SJSA1 (cell line): ENCODE measurements around the gene FAM20C. TPM values are rescaled to one million over a fixed set of nuclear protein-coding genes. Genes with fewer than 3 reads are reported as not detected.

Experiments
- DNase-seq, 2 experiments: peaks; one replicate each; pipeline ENCODE4 v3.0.0-alpha.2; 2015 to 2020; ENCODE audit warnings: low spot score in 2 of 2, low read depth in 1 of 2
- H3K27ac ChIP-seq: fragments of 250-450 bp; sonication (Bioruptor Pico); 2 replicates; pipeline ENCODE4 v1.5.1; 2020; ENCODE audit warnings: mild to moderate bottlenecking, moderate library complexity
- H3K27me3 ChIP-seq: fragments of 250-450 bp; sonication (Bioruptor Pico); replicated peaks from 2 replicates; pipeline ENCODE4 v1.5.1; 2020; ENCODE audit warnings: mild to moderate bottlenecking, moderate library complexity
- H3K36me3 ChIP-seq: fragments of 250-450 bp; sonication (Bioruptor Pico); 2 replicates; pipeline ENCODE4 v1.5.1; 2020; ENCODE audit warnings: mild to moderate bottlenecking
- H3K4me1 ChIP-seq: fragments of 250-450 bp; sonication (Bioruptor Pico); replicated peaks from 2 replicates; pipeline ENCODE4 v1.6.1; 2021; ENCODE audit warnings: mild to moderate bottlenecking
- H3K4me3 ChIP-seq: fragments of 250-450 bp; sonication (Bioruptor Pico); 2 replicates; pipeline ENCODE4 v1.5.1; 2020; ENCODE audit warnings: mild to moderate bottlenecking
- H3K9me3 ChIP-seq: fragments of 250-450 bp; sonication (Bioruptor Pico); replicated peaks from 2 replicates; pipeline ENCODE4 v1.5.1; 2020; ENCODE audit warnings: mild to moderate bottlenecking
- total RNA-seq: library from RNA; depleted of rRNA; stranded (reverse); fragments of >200 nt; shearing (Covaris generic); gene quantifications from 2 replicates; pipeline ENCODE4 v1.2.3, GENCODE V29; 2014

FAM20C gene
- total RNA-seq, 1 experiment from 2014 or later, result 0.18 TPM

DNA sequence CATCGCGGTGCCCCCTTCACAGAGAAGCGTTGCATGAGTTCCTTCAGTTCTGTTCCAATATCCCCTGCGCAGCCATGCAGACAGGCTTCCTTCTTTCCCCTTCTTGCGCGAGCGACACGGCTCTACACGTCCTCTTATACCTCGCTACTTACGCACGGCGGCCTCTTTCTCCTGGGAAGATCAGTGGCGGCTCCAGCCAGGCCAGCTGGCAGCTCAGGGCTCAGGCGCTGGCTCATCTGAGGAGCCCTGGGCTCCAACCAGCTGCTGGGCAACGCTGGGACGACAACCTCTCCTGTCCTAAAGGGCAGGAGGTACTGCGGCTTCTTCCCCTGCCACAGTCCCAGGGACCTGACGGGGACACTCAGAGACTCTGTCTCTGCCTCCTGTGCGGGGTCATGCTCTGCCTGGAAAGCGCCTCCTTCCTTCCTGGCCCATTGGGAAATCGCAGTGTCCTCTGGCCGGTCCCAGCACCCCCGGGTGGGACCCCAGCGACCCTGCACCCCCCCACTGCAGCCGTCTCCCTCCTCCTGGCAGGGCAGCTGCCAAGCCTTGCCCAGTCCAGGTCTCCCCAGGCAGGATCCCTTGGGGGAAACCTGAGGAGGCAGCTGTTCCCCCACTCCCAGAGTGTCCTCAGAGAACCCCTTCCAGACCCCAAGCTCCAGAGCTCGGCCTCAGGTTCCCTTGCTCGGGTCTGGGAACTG is 5.0 kb upstream of the FAM20C start:
- no peak for DNase-seq
- peaks cover 5% of the 10 kb centered on the region for H3K4me1 ChIP-seq
- H3K27ac ChIP-seq, result no peak overlapping the region
- H3K9me3 ChIP-seq, result peaks cover 3% of the 10 kb centered on the region; the same call in 1 of the 2 replicates
- no peak overlapping the region for H3K4me3 ChIP-seq
- H3K36me3 ChIP-seq, result no peaks in the 10 kb centered on the region
- H3K27me3 ChIP-seq, result peaks cover 26% of the 10 kb centered on the region

DNA sequence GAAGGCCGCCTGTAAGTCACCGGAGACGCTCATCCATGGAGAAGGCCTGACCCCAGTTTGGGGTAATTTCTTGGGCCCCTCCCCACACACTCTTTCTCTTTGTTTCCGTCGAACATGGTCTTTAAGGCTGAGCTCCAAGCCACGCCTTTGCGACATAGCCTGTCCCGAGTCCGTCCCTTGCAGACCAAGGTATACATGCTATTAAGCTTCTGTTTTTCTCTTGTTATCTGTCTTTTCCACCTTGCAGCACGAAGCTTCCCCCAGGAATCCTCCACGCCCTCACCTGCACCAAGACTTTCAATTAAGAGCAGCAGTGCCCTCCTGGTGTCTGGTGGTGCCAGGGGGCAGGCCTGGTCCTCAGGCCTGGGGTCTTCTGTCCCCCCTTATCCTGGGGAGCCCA is 4.2 kb upstream of the FAM20C start:
- Histone ChIP-seq H3K27ac (no peak overlapping the region), H3K4me1 (peaks cover 5% of the 10 kb centered on the region), H3K36me3 (no peaks in the 10 kb centered on the region)

DNA sequence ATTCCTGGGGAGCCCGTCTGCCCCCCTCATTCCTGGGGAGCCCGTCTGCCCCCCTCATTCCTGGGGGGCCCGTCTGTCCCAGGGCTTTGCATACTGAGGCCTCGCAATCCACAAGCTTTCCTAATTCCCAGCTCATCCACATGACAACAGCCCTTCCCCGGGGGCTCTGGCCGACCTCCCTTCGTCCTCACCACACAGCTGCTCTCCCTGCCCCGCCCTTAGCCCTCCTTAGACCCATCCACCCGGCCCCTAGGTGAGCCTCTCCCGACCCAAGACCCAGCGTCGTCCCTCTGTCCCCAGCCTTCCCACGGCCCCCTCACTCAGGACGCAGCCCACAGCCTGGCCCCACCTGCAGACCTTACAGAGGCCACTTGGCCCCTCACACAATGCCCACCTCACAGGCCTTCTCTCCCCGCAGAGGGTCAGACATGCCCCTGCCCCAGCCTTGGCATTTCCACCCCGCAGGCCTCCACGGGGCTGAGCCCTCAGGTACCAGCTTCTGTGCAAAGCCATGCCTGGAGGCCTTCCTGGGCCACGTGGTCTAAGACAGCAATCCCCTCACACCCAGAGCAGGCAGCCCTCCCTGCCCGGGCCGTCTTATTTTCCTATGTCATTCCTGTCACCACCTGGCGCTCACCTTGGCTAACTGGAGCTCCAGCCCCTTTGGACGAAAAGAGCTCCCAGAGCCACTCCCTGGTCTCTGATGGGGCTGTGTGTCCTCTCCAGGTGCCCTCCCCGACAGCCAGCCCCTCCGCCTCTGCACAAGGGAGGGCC is 3.5 kb upstream of the FAM20C start:
- Histone ChIP-seq H3K36me3 (no peaks in the 10 kb centered on the region), H3K4me1 (peaks cover 5% of the 10 kb centered on the region)
- DNase-seq, result no peak

More for the DNA sequence above, 4.2 kb upstream of the FAM20C start:
- DNase-seq, result no peak
- H3K9me3 ChIP-seq, result peaks cover 3% of the 10 kb centered on the region; the same call in 1 of the 2 replicates
- H3K27me3 ChIP-seq, result peaks cover 29% of the 10 kb centered on the region
- no peak overlapping the region for H3K4me3 ChIP-seq

DNA sequence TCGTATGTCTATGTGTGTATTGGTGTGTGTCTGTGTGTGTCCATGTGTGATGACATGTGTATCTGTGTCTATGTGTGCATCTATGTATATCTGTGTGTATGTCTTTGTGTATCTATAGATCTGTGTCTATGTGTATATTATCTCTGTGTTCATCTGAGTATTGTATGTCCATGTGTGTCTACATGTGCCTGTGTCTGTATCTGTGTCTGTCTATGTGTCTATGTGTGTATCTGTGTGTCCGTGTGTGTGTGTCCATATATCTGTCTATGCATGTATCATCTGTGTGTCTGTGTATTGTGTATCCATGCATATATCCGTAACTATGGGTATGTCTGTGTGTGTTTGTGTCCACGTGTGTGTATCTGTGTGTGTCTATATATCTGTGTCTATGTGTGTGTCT is 2.7 kb upstream of the FAM20C start:
- peaks cover 5% of the 10 kb centered on the region for H3K4me1 ChIP-seq

More for the DNA sequence above, 3.5 kb upstream of the FAM20C start:
- Histone ChIP-seq H3K27me3 (peaks cover 37% of the 10 kb centered on the region), H3K9me3 (peaks cover 3% of the 10 kb centered on the region; the same call in 1 of the 2 replicates), H3K4me3 (no peak overlapping the region), H3K27ac (no peak overlapping the region)

DNA sequence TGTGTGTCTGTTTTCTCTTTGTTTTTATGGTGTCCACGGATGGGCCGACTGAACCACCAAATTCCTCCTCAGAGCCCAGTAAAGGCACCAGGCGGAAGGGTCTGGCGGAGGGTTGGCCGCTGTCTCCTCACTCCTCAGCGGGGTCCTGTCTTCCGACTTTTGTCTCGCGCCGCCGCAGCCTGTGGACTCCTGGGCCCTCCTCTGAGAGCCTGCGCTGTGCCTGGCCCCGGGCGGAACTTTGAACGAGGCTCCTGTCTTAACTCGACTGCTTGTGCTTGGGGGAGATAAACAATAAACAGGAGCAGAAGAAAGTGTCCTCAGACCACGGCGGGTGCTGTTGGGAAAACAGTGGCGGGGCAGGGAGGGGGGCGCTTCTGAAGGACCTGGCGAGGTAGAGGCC is 2.2 kb upstream of the FAM20C start:
- H3K4me3 ChIP-seq, result no peak overlapping the region

More for the DNA sequence above, 2.7 kb upstream of the FAM20C start:
- no peak for DNase-seq
- Histone ChIP-seq H3K27ac (no peak overlapping the region), H3K27me3 (peaks cover 43% of the 10 kb centered on the region), H3K4me3 (no peak overlapping the region), H3K36me3 (no peaks in the 10 kb centered on the region), H3K9me3 (peaks cover 3% of the 10 kb centered on the region; the same call in 1 of the 2 replicates)

DNA sequence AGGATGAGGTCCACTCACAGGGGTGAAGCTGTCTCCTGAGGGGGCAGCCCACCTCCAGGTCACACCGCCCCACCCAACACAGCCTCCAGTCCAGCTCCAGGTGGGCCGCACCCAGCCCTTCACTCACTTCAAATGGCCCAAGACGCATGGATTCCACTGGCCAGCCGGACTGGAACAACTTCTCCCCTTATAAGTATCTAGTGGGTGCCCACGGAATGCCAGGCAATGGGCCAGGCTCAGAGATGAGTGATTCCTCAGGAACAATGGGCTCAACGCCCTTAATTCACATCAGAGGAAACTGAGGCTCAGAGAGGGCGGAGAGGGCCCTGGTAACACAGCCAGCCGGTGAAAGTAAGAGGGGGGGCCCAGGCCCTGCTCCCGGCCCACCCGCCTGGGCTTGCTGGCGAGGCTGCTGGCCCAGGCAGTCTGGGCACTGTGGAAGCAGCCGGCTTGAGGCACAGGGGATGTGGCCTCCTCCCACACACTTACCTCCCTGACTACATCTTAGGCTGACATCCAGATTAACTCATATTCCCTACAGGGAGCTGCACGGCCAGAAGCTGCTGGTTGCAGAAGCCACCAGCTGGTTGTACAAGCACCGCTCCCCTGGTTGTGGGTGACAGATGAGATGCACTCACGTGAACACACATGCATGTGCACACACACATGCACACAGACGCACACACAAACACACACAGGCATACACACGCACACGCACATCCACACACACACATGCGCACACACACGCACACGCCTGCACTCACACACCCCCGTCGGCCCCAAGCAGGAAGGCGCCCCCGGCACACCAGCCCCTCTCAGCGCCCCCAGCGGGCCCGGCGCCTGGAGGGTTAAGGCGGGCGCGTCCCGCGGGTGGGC is 1.0 kb upstream of the FAM20C start:
- H3K4me1 ChIP-seq, result peaks cover 5% of the 10 kb centered on the region
- no peaks in the 10 kb centered on the region for H3K36me3 ChIP-seq
- peaks cover 54% of the 10 kb centered on the region for H3K27me3 ChIP-seq
- peaks cover 3% of the 10 kb centered on the region; the same call in 1 of the 2 replicates for H3K9me3 ChIP-seq
- no peak for DNase-seq
- no peak overlapping the region for H3K4me3 ChIP-seq
- no peak overlapping the region for H3K27ac ChIP-seq

More for the DNA sequence above, 2.2 kb upstream of the FAM20C start:
- H3K36me3 ChIP-seq, result no peaks in the 10 kb centered on the region
- peaks cover 3% of the 10 kb centered on the region; the same call in 1 of the 2 replicates for H3K9me3 ChIP-seq
- no peak for DNase-seq
- H3K4me1 ChIP-seq, result peaks cover 5% of the 10 kb centered on the region
- no peak overlapping the region for H3K27ac ChIP-seq
- peaks cover 47% of the 10 kb centered on the region for H3K27me3 ChIP-seq

DNA sequence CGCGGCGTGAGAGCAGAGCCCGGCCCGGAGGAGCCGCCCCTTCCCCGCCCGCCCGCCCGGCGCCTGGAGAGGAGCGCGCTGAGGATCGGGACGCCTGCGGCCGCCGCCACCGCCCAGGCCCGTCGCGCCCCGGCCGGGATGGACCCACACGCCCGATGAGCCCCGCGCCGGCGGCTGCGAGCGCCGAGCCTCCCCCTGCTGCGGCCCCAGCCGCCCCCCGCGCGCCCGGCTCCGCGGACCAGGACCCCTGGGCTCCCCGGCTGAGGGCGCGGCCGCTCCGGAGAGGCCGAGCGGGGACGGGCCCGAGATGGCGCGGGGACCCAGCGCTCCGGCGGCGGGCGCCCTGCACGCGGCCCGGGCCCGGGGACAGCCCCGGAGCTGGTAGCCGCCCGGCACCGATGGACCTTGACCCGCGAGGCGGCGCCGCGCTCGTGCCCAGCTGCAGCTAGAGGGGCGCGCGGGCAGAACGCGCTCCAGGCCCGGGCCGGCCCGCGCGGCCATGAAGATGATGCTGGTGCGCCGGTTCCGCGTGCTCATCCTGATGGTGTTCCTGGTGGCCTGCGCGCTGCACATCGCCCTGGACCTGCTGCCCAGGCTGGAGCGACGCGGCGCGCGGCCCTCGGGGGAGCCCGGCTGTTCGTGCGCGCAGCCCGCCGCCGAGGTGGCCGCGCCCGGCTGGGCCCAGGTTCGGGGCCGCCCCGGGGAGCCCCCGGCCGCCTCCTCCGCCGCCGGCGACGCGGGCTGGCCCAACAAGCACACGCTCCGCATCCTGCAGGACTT is 520 bp downstream of the FAM20C start:
- peaks cover 3% of the 10 kb centered on the region; the same call in 1 of the 2 replicates for H3K9me3 ChIP-seq
- no peak overlapping the region for H3K27ac ChIP-seq
- no peaks in the 10 kb centered on the region for H3K36me3 ChIP-seq
- peaks cover 56% of the 10 kb centered on the region for H3K27me3 ChIP-seq
- no peak overlapping the region for H3K4me3 ChIP-seq
- DNase-seq, result no peak
- peaks cover 5% of the 10 kb centered on the region for H3K4me1 ChIP-seq

DNA sequence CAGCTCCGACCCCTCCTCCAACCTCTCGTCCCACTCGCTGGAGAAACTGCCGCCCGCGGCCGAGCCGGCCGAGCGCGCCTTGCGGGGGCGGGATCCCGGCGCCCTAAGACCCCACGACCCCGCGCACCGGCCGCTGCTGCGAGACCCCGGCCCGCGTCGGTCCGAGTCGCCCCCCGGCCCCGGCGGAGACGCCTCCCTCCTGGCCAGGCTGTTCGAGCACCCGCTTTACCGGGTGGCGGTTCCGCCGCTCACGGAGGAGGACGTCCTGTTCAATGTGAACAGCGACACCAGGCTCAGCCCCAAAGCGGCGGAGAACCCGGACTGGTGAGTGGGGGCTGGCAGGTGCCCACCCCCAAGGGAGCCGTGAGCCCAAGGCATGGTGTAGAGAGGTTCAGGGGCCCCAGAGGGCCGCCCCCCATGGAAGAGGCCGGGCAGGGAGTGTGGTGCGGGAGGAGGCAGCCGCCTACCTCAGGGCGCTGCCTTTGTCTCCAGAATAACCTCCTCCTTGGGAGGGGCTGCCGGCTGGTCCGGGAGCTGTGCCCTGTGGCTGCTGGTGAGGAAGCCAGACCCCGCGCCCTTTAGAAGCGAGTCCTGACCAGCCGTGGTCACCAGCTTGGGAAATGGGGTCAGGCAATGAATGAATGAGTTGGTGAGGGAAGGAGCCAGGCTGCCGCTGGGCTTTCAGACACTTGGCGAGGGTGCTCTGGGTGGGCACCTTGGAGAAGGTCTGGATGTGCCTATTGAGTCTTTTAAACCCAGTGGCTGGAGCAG is 1.3 kb downstream of the FAM20C start:
- no peak overlapping the region for H3K27ac ChIP-seq
- DNase-seq, result no peak
- H3K4me1 ChIP-seq, result peaks cover 5% of the 10 kb centered on the region
- peaks cover 56% of the 10 kb centered on the region for H3K27me3 ChIP-seq
- H3K9me3 ChIP-seq, result peaks cover 3% of the 10 kb centered on the region; the same call in 1 of the 2 replicates
- H3K36me3 ChIP-seq, result no peaks in the 10 kb centered on the region
- H3K4me3 ChIP-seq, result no peak overlapping the region

DNA sequence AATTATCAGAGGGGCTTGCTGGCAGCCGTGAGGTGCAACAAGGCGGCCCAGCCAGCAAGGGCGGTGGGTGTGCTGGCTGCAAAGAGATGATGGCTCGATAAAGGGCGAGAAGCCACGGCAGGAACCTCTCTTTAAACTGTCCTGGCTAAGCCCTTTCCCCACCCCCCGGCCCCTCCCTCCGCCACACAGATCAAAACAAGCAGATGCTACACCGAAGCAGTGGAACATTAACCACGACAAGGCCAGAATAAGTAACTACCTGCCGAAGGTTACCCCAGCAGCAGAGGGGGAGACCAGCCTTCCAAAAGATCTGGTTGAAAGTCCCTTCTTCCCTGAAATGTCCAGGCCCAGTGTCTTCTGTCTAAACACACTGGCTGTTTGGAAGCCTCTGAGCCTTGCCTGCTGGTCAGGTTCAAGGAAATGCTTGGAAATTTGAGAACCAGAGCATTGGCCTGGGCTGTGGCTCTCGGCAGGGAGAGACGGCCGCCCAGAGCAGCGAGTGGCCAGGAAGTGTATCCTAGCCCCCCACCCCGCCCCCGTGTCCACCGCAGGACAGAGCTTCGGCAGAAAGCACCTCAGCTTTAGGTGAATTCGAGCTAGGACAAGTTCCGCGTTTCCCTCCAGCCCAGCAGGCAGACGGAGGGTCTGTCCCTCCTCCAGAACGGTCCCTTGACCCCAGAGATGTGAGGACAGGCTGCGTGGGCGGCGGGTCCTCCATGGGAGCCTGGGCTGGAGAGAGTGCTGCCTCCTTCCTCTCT is 2.1 kb downstream of the FAM20C start:
- peaks cover 55% of the 10 kb centered on the region for H3K27me3 ChIP-seq
- no peak for DNase-seq
- H3K9me3 ChIP-seq, result peaks cover 3% of the 10 kb centered on the region; the same call in 1 of the 2 replicates
- H3K4me3 ChIP-seq, result no peak overlapping the region
- H3K36me3 ChIP-seq, result no peaks in the 10 kb centered on the region
- H3K27ac ChIP-seq, result no peak overlapping the region
- peaks cover 5% of the 10 kb centered on the region for H3K4me1 ChIP-seq

DNA sequence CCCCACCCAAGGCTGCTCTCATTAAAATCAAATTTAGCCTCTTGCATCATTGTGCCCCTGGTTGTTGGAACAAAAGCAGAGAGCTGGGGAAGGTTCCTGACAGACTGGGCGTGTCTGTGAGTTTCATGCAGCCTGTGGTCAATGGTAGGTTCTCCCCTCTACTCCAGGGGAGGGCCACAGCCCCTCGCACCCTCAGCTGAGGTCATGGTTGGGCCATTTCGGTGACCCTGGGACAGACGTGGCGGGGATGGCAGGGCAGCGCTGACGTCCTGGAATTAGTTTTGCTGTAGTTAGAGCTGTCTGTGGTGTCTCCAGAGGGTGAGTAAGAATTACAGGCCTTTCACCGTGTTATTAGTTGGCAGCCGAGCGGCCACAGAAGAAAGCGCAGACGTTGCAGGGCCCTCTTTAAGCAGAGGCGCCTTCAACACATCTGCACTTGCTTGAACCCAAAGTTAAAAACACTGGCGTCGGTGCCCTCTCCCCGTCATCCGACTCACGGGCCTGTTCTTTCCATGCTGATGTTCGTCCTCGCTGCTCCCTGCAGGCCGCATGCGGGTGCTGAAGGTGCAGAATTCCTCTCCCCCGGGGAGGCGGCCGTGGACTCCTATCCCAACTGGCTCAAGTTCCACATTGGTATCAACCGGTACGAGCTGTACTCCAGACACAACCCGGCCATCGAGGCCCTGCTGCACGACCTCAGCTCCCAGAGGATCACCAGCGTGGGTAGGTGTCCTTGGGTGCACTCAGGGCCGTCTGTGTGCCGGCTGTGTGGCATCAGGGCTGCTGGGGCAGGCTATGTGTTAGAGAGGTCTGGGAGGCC is 2.8 kb downstream of the FAM20C start:
- Histone ChIP-seq H3K9me3 (peaks cover 3% of the 10 kb centered on the region; the same call in 1 of the 2 replicates), H3K27ac (no peak overlapping the region), H3K36me3 (no peaks in the 10 kb centered on the region), H3K4me3 (no peak overlapping the region), H3K27me3 (peaks cover 49% of the 10 kb centered on the region), H3K4me1 (peaks cover 5% of the 10 kb centered on the region)
- no peak for DNase-seq

DNA sequence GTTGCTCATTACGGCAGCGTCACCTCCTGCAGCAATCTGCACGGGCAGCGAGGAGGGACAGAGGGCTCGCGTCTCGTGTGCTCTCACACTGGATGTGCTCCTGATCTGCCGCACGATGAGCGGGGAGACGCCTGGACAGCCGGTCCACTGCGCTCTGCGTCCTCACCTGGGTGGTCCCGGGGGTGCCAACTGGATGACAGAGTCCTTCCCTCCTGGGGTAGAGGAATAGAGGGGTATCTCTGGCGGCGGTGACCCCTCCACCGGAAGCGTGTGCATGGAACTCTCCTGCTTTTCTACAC is 3.4 kb downstream of the FAM20C start:
- no peak for DNase-seq
- Histone ChIP-seq H3K27ac (no peak overlapping the region), H3K4me1 (peaks cover 5% of the 10 kb centered on the region), H3K4me3 (no peak overlapping the region), H3K36me3 (no peaks in the 10 kb centered on the region), H3K9me3 (peaks cover 3% of the 10 kb centered on the region; the same call in 1 of the 2 replicates), H3K27me3 (peaks cover 44% of the 10 kb centered on the region)
